ENCODE measurements around the gene INTS11.

The INTS11 gene

DNA sequence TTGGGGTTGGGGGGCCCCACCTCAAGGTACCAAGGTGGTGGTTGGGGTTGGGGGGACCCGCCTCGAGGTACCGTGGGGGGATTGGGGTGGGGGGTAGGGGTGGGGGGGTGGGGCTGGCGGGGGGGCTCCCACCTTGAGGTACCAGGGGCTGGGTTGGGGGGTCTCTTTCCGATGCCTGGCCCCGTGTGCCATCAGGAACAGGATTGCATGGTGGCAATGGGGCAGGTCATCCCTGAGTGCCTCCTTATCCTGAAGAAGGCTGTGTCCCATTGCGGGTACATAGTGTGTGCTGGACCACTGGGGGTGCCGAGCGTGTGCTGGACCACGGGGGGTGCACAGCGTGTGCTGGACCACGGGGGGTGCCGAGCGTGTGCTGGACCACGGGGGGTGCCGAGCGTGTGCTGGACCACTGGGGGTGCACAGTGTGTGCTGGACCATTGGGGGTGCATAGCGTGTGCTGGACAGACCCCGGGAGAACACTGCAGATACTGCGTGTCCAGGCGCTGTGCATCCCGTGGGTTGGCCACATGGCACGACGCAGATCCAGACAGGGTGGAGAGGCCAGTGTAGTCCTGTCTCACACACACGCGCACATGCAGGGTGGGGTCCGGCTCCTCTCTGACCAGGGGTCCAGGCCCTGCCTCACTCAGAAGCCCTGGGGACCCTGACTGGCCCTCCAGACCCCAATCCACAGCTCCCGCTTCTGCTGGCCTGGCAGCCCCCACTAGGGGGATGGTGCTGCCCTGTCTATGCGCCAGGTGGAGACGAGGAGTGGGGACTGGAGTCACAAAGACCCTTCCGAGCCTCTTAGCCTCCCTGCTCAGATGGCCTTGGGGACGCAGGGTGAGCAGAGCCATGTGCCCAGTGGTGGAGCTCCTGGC lies 40.0 kb downstream of the INTS11 start:
- DNase-seq, result no peak

DNA sequence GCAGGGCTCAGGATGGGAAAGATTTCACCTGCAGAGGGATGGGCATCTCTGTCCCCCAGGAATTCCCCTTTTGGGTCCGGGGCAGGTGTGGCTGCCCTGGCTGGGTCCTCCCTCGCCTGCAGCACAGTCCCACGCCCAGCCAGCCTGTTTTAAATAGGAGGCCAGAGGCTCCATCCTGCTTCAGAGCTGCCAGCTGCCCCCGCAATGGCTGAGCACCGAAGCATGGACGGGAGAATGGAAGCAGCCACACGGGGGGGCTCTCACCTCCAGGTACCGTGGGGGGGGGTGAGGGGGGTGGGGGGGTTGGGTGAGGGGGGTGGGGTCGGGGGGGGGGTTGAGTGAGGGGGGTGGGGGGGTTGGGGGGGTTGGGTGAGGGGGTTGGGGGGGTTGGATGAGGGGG lies 40.6 kb downstream of the INTS11 start:
- no peak for DNase-seq

DNA sequence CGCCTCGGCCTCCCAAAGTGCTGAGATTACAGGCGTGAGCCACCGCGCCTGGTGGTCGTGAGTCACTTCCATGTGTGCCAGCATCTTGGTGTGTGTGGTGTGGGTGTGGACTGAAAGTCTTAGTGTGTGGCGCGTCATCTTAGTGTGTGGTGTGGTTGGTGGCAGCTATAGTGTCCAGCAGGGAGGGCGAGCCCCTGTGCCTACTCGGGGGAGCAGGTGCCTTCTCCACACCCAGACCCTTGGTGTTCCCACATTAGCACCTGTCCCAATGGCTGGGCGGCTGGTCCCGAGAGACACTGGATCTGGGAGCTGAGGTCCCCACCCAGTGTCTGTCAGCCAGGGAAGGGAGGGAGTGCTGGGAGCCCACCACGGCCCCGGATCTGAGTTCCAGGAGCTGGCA lies 41.5 kb downstream of the INTS11 start:
- no peak for DNase-seq

DNA sequence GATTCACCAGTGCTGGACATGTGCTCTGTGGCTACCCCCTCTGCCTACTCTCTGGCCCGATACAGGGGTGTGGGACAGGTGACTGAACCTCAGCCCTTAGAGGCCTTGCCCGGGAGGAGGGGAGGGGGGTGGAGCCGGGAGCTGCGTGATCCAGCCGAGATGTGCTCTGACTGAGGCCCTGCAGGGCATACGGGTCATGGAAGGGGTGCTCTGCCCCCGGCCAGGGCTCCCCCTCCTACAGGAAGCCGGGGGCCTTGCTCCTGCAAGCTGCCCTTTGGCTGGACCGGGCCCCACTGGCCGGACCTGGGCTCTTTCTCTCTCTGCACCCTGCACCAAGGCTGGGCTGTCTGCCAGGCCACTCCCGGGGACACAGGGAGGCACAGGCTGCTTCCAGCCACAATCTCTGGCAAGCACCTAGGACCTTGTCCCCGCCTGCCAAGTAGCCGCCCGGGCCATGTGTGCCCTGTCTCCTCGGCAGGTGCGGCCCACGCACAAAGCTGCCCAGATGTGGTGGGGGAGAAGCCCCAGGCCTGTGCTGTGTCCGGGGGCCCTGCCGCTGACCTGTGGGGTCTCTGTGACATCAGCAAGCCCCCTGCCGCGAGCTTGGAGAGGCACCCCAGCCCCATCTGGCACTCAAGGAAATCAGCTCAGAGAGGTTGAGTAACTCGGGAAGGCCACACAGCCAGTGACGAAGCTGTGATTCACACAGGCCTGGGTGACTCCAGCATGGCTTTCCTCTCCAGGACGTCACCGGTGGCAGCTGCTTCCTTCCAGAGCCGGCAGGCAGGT lies 42.7 kb downstream of the INTS11 start:
- no peak for DNase-seq

DNA sequence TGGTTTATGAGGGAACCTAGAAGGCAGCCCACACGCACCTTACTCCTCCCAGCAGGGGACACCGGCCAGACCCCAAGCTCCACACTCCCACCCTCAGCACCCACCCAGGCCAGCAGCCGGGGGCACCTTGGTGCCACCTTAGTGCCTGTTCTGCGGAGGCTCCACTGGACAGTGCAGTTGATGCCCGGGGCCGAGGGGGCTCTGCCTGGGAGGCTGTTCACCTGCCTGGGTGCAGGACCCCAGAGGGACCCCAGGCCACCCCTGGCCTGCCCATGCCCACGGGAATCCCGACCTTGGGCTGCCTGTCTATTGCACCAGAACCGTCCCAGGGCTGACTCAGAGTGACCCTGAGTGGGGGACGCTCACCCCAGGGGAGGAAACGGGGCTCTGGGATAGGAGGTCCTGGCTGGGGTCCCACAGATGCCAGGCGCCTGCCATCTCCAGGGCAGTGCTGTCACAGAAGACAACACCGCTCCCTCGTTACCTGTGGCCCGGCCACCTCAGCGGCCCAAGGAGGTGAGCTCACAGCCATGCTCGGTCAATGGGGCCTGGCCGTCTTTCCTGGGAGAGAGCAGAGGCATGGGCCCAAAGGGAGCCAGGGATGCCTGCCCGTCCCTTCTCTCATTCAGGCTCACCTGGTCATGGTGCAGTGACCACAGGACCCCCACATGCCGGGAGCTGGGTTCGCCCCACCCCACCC lies 43.5 kb downstream of the INTS11 start:
- no peak for DNase-seq

DNA sequence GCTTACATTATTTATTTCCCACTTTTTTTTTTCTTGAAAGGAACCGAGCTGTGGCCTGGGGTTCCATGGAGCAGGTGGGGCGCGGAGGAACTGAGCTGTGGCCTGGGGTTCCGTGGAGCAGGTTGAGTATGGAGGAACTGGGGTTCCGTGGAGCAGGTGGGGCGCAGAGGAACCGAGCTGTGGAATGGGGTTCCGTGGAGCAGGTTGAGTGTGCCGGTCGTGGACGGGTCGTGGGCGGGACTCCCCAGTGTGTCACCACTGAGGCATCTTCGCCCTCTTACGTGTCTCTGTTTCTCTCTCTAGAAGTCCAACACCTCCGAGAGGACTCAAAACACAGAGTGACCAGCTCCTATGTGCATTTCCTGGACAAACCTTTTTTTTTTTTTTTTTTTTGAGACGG lies 45.4 kb downstream of the INTS11 start:
- DNase-seq, result no peak

DNA sequence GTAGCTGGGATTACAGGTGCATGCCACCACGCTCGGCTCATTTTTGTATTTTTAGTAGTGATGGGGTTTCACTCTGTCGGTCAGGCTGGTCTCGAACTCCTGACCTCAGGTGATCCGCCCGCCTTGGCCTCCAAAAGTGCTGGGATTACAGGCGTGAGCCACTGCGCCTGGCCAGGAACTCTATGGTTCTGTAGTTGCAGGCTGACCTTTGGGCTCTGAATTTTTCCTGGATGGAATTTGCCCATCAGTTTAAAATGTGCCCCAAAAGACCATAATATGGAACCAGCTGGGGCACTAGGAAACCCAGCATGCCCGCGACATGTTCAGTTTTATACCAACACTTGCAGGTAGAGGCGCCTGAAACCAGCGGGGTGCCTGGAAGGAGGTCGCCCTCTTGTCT lies 45.8 kb downstream of the INTS11 start:
- no peak for DNase-seq

DNA sequence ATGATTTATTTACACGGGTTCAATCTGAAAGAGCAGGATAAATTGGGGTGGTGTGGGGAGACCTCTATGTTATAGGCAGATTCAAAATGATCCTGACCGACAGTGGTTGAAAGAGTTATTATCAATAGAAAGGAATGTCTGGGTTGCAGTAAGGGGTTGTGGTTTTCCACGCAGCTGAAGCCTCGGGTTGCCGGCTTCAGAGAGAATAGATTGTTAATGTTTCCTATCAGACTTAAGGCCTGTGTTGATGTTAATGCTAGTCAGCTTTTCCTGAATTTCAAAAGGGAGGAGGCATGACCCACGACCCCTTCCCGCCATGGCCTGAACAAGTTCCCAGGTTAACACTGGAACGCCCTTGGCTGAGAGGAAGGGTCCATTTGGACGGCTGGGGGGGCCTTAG lies 48.6 kb downstream of the INTS11 start:
- no peak for DNase-seq

DNA sequence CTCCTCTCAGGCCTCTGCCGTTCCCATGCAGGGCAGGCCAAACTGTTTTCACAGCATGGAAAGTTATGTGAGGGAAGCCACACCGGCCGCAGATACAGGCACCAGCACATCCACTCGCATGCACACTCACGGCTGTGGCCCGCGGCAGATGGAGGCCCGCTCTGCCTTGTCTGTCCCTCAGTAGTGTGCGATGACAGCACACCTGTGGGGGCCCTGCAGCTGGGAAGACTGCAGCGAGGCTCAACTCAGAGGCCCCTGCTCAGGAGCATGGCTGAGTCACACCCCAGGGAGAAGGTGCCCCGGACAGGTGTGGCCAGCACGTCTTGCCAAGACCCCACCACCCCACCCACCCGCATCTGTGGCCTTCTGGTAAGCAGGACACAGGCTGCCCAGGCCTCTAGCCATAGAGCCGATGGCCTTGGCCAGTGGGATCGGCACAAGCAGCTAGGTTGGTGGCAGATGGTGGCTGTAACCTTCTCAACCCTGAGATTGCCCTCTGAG lies 49.5 kb downstream of the INTS11 start:
- no peak for DNase-seq

DNA sequence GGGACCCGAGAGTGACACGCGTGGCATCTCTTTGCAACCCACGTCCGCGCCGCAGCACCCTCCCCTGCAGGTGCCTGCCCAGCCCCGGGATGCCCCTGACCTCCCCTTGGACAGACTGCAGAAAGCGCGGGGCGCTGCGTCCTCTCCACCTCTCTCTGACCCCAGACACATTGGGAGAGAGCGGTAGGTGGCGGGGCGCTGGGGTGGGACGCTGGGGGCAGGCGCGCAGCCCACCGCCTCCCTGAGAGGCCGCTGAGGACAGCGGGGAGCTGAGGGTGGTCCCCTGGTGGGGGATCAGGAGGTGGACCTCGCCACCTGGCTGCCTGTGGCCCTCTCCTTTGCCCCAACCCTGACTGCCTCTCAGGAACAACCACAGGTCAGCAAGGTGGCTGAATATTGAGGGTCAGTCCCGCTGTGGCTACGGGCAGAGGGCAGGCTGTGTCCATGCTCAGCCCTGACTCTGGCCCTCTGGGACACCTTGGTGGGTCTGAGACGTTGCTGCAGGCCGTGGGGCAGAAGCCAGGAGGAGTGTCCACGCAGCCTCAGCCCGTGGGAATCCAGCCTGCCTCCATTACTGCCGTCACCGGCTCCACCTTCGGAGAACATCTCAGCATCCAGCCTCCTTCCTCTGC lies 50.0 kb downstream of the INTS11 start:
- no peak for DNase-seq

DNA sequence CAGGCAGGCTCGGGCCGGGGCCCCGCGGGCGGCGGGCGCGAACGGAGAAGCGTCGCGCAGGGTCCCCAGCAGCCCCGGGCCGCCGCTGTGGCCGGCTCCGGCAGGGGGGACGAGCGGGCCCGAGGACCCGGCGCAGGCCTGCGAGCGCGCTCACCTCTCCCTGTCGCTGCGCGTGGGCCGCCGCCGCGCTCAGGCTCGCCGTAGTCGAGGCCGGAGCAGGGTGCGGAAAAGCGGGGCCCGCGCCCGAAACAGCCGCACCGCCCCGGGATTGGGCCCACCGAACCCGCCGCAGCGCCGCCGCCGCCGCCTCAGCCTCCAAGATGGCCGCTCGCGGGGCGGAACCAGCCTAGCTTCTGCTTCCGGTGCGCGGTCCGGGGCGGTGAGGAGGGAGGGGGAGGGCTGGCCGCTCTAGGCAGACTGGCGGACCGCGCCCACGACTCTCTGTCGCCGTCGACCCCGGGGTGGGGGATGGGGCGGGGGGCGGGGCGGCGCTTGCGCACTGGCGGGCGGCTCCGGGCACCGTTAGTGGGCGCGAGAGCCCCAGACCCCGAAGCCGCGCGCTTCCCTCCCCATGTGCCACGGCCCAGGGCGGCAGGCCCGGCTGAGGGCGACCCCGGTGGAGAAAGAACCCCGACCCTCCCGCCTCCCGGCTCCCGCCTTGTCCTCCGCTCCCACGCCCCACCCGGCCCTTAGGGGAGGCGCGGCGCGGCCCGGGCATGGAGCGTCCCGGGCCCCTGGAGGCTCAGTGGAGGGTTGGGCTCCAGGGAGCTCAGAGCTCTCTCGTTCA lies 50.8 kb downstream of the INTS11 start, which contains the start of gene UBE2J2:
TSS of gene UBE2J2 (minus strand) at position 343 of the 787 bp plus-strand sequence. CDS start 5,862 bp downstream, outside the sequence.
- DNase-seq, result peak; percentile 93

DNA sequence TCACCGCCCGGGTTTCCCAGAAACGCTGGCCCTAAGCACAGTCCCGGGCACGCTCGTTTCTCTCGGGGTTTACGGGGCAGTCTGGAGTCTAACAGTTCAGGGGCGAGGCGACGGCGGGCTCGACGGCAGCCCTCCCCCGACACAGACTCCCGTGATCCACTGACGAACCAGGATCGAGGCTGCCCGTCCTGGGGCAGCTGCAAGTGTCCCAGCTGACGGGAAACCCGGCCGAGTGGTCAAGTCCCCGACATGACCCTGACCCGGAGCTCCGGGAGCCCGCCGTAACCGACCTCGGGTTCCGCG lies 51.3 kb downstream of the INTS11 start:
- no peak for DNase-seq

DNA sequence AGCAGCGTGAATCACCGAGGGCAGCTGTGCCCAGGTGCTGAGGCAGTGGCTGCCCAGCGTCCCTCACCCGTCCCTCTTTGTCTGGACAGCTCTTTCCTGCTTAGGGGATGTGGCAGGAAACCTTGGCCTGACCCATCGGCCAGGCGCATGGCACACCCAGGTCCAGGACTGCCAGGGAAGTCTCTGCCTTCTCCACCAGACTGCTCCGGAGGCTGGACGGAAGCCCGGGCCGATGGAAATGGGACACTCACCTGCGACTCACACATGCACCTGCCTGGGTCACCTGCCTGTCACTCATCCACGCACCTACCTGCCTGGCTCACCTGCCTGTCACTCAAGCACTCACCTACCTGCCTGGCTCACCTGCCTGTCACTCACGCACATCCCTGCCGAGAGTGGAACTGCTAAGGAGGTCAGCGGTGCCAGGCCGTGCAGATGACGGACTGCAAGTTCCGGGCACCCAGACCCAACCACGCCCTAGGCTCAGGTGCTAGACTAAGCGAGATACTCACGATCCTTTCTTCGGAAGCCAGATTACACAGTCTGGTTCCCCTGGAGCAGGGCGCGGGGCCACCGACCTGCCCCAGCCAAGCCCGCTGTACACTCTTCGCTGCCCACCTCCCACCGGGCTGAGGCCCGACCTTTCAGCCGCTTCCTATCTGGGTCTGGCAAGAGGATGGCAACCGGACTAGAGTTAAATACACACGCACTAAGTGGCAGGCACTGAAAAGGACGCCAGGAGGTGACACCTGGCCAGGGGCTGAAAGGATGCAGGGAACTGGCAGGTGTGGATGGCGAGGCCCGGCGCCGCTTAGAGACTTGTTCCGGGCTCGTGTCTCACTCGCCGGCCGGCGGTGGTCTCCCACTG lies 51.9 kb downstream of the INTS11 start:
- DNase-seq, result no peak

DNA sequence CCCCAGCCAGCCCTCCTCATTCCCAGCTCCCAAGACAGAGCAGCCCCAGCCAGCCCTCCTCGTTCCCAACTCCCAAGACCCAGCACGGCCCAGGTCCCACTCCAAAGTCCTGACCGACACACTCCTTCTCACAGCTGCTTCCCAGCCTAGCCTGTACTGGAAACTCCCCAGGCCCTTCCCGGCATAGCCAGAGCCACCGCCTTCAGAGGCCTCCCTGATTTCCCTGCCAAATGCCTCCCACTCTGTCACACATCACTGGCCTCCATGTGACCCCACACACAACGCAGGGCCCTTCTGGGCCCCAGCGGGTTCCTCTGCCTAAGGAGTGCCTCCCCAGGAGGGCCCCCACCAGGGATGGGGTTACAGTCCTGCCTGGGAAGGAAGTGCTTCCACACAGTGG lies 53.6 kb downstream of the INTS11 start:
- DNase-seq, result no peak

DNA sequence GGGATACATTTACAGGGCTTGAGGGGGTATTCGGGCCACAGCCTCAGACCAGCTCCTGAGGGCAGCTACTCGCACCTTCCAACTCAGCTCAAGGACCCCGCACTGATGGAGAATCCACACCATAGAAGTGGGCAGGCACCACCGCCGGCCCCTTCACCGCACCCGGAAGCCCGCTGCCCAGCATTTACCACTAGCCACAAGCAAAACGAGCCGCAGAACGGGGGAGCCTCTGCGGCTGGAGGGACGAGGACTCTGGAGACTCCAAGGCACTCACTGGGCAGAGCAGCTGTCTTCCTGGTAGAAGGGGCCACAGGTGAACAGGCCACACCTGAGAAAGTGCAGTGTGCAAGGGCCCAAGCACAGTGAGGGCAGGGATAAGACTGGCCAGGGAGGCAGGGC lies 56.2 kb downstream of the INTS11 start:
- DNase-seq, result no peak

DNA sequence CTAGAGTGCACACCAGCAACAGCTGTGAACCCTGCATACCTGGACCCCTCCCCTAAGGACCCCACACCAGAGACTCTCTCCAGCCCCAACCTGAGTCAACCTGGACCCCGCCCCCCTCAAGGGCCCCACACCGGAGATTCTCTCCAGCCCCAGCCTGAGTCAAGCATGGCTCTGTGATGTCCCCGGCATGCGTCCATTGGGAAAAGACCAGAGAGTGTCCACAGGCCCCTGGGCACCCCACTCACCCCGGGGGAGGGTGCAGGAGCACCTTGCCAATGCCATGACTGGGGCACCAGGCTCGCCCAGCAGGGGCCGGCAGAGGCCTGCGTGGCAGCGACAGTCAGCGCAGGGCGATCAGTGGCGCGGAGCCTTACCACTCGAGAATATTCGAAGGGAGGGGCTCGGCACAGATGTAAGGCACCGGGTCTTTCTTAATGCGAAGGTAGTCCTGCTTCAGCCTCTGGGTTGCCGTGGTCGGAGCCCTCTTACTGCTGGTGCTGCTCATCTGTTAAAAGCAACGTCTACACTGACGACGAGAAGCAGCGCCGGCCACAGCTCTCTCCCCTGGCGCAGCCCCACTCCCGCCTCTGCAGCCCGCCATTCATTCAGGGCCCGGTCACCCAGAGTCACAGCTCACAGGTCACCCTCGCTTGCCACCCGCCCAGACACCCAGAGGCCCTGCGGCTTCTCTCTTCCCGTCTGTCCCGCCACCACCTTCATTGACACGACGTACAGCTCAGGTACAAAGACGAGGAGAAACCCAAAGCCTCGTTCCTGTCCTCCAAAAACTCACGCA lies 56.8 kb downstream of the INTS11 start:
- no peak for DNase-seq

DNA sequence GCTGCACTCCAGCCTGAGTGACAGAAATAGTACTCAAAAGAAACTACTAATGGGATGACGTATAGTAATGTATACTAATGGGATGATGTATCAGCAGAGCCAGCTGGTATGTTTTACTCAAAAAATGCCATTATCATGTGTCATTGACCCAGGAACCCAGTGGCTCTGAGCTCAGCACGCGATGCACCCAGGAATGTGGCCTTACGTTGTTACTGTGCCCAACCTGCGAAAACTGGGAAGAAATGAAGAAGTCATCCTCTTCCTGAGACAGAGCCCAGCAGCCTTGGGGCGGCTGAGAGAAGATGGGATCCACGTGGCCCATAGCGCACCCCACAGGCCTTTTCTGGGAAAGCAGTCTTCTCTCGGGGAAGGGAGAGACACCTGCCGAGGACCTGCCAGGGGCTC lies 59.6 kb downstream of the INTS11 start:
- no peak for DNase-seq

DNA sequence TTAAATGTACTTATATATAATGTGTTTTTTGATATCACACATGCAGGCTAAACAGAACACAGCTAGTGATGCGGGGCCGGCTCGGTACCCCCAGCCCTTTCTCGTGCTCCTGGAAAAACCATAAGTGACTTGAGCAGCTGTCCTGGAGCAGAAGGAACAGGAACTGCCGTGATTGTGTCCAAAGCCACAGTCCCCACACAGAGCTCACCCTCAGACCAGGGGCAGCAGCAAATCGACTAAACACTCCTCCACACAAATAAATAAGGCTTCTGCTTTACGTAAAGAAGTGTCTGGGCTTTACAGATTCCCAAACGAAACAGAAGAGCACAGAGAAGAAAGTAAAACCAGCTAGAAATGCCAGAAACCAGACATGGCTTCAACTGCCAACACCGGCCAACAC lies 60.4 kb downstream of the INTS11 start:
- no peak for DNase-seq

DNA sequence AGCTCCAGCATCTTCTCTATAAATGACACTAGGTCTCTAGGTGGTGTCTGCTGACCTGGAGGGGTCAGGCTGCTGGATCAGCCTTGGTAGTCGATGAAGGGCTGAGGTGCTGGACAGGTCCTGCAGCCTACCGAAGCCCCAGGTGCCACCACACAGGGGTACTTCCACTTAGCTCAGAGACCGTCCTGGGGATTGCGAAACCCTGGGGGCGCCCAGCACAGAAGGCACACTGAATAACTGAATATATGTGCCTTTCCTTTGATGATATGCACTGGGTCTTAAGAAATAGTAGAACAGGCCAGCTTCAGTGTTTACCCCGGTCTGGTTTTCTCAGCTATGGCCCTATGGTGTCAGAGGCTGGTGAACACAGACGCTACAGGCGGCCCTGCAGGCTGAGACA lies 61.7 kb downstream of the INTS11 start:
- DNase-seq, result no peak

DNA sequence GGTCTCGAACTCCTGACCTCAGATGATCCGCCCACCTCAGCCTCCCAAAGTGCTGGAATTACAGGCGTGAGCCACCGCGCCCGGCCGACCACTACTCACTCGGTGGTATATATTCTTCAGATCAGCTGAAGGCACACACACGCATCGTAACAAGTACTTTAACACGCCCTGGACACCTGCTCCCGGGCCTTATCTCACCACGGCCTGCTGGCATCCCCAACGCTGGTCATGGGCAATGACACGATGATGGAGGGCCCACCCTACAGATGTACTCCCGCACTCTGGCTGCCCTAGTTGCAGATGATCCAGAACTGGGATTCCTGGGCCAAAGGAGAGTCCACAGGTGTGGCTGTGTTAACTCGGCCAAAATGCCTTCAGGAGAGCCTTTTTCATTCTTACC lies 62.4 kb downstream of the INTS11 start:
- DNase-seq, result no peak

Data from CD4-positive, alpha-beta T cell treated with Interleukin-15 for 1 hour (primary cell).